KMS-11 (cell line): ENCODE results near the gene S100A13.
"Not testable (repeated sequence)": the region's sequence is repeated elsewhere in the genome, so short reads cannot be mapped to it uniquely, and the experiment has no call there.

Source experiments
- H2AFZ ChIP-seq: fragments of 200-600 bp; sonication (generic); 2 replicates; pipeline ENCODE4 v1.6.1; 2016; ENCODE audit warnings: antibody characterized with exemption, mixed run types, low read depth
- H3K27ac ChIP-seq: fragments of 200-600 bp; sonication (generic); 2 replicates; pipeline ENCODE4 v1.6.1; 2016; ENCODE audit warnings: mild to moderate bottlenecking, mixed run types
- H3K27me3 ChIP-seq: fragments of 200-600 bp; sonication (generic); 2 replicates; pipeline ENCODE4 v1.6.1; 2017; ENCODE audit warnings: mild to moderate bottlenecking, low read depth, mixed run types, moderate library complexity; ENCODE audit not compliant: insufficient read depth
- H3K36me3 ChIP-seq: fragments of 200-600 bp; sonication (generic); 2 replicates; pipeline ENCODE4 v1.6.1; 2017; ENCODE audit warnings: mild to moderate bottlenecking, mixed run types; ENCODE audit not compliant: insufficient read depth
- H3K4me1 ChIP-seq: fragments of 200-600 bp; sonication (generic); 2 replicates; pipeline ENCODE4 v1.6.1; 2016; ENCODE audit warnings: mild to moderate bottlenecking, low read depth, mixed run types; ENCODE audit not compliant: poor library complexity, severe bottlenecking
- H3K4me2 ChIP-seq: fragments of 200-600 bp; sonication (generic); 2 replicates; pipeline ENCODE4 v1.7.0; 2016; ENCODE audit warnings: mild to moderate bottlenecking, mixed run types
- H3K4me3 ChIP-seq: fragments of 200-600 bp; sonication (generic); IDR thresholded peaks from 2 replicates; pipeline ENCODE4 v1.6.1; 2017; ENCODE audit warnings: low read depth, low read length, mixed read lengths; ENCODE audit not compliant: insufficient read depth
- H3K79me2 ChIP-seq: fragments of 200-600 bp; sonication (generic); 2 replicates; pipeline ENCODE4 v1.6.1; 2016; ENCODE audit warnings: low read depth, mixed run types; ENCODE audit not compliant: insufficient read depth
- H3K9ac ChIP-seq: fragments of 200-600 bp; sonication (generic); 2 replicates; pipeline ENCODE4 v1.6.1; 2016; ENCODE audit warnings: mild to moderate bottlenecking, mixed run types
- H4K20me1 ChIP-seq: fragments of 200-600 bp; sonication (generic); 2 replicates; pipeline ENCODE4 v1.6.1; 2016; ENCODE audit warnings: mild to moderate bottlenecking, mixed run types; ENCODE audit not compliant: insufficient read depth
- CTCF ChIP-seq: fragments of 200-600 bp; sonication (generic); conservative IDR thresholded peaks from 2 replicates; pipeline ENCODE4 v1.6.1; 2017; ENCODE audit warnings: low read depth, mild to moderate bottlenecking, antibody characterized with exemption, low read length, moderate library complexity, mixed read lengths

S100A13 gene

GRCh38 chr1:153585006-153585405, 42.3 kb downstream of the S100A13 start:
- H4K20me1 ChIP-seq: no peaks in the 10 kb centered on the region
- no peak overlapping the region for H3K27ac ChIP-seq
- H3K36me3 ChIP-seq: no peaks in the 10 kb centered on the region
- H3K9ac ChIP-seq: no peak overlapping the region
- H3K27me3 ChIP-seq: no peaks in the 10 kb centered on the region
- H3K79me2 ChIP-seq: no peaks in the 10 kb centered on the region
- H2AFZ ChIP-seq: no peak overlapping the region
- TF ChIP-seq CTCF: no peak
- H3K4me1 ChIP-seq: no peaks in the 10 kb centered on the region
- no peak overlapping the region for H3K4me3 ChIP-seq
- H3K4me2 ChIP-seq: no peak overlapping the region

- no peaks in the 10 kb centered on the region for H4K20me1 ChIP-seq
- no peak overlapping the region for H3K4me2 ChIP-seq
- H2AFZ ChIP-seq: no peak overlapping the region
- no peaks in the 10 kb centered on the region for H3K36me3 ChIP-seq
- H3K27ac ChIP-seq: no peak overlapping the region
- no peaks in the 10 kb centered on the region for H3K79me2 ChIP-seq
- no peak for TF ChIP-seq CTCF
- H3K4me1 ChIP-seq: no peaks in the 10 kb centered on the region
- no peak overlapping the region for H3K9ac ChIP-seq
- H3K4me3 ChIP-seq: no peak overlapping the region
- H3K27me3 ChIP-seq: no peaks in the 10 kb centered on the region
Measured at GRCh38 chr1:153583976-153584375, 43.3 kb downstream of the S100A13 start.

GRCh38 chr1:153583514-153583913, 43.8 kb downstream of the S100A13 start:
- not testable (repeated sequence) for H3K27me3 ChIP-seq, H3K27ac ChIP-seq, H3K79me2 ChIP-seq, H2AFZ ChIP-seq, H3K4me3 ChIP-seq, H3K4me2 ChIP-seq, H4K20me1 ChIP-seq, H3K9ac ChIP-seq, H3K36me3 ChIP-seq, H3K4me1 ChIP-seq

- not testable (repeated sequence) for H3K27me3 ChIP-seq, H3K9ac ChIP-seq, H4K20me1 ChIP-seq, H3K27ac ChIP-seq, H3K79me2 ChIP-seq, H3K4me2 ChIP-seq, H2AFZ ChIP-seq, H3K4me1 ChIP-seq, H3K36me3 ChIP-seq, H3K4me3 ChIP-seq
Measured at GRCh38 chr1:153582836-153583235, 44.5 kb downstream of the S100A13 start.

DNA sequence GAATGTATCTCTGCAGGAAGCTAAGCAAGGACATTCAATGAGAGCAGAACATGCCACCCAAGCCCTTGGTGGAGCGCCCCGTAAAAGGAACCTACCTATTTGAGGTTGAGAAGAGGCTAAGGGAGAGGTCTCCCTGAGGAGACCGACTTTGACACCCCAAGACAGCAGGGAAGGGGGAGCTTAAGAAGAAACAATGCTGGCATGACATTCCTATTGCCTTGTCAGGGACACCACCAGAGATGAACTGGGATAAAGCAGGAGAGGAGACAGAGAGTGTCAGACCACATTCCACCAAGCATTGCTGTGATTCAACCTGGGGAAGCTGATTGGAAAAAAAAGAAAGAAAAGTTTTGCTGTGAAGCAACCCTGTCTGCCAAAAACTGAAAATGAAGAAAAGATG, 48.4 kb downstream of the S100A13 start:
- Histone ChIP-seq H3K27ac (no peak overlapping the region), H2AFZ (no peak overlapping the region), H3K27me3 (peaks cover 10% of the 10 kb centered on the region; the same call in 1 of the 2 replicates), H3K36me3 (no peaks in the 10 kb centered on the region), H3K4me3 (no peak overlapping the region), H3K79me2 (no peaks in the 10 kb centered on the region), H3K4me2 (no peak overlapping the region), H4K20me1 (no peaks in the 10 kb centered on the region), H3K9ac (no peak overlapping the region), H3K4me1 (no peaks in the 10 kb centered on the region)
- no peak for TF ChIP-seq CTCF
